IPS-18c (cell line): ENCODE data around the gene APOL1.
"Not testable (repeated sequence)": the region's sequence is repeated elsewhere in the genome, so short reads cannot be mapped to it uniquely, and the experiment has no call there.

Experiments
- H3K4me3 ChIP-seq: 2 replicates; pipeline ENCODE4 v1.7.0; 2013; ENCODE audit warnings: low read depth, mild to moderate bottlenecking, low read length, moderate library complexity; ENCODE audit not compliant: insufficient read depth
- H3K9me3 ChIP-seq: one replicate; pipeline ENCODE4 v1.6.1; 2013; ENCODE audit warnings: mild to moderate bottlenecking, low read length, moderate library complexity; ENCODE audit not compliant: control insufficient read depth, insufficient read depth

APOL1 gene

DNA sequence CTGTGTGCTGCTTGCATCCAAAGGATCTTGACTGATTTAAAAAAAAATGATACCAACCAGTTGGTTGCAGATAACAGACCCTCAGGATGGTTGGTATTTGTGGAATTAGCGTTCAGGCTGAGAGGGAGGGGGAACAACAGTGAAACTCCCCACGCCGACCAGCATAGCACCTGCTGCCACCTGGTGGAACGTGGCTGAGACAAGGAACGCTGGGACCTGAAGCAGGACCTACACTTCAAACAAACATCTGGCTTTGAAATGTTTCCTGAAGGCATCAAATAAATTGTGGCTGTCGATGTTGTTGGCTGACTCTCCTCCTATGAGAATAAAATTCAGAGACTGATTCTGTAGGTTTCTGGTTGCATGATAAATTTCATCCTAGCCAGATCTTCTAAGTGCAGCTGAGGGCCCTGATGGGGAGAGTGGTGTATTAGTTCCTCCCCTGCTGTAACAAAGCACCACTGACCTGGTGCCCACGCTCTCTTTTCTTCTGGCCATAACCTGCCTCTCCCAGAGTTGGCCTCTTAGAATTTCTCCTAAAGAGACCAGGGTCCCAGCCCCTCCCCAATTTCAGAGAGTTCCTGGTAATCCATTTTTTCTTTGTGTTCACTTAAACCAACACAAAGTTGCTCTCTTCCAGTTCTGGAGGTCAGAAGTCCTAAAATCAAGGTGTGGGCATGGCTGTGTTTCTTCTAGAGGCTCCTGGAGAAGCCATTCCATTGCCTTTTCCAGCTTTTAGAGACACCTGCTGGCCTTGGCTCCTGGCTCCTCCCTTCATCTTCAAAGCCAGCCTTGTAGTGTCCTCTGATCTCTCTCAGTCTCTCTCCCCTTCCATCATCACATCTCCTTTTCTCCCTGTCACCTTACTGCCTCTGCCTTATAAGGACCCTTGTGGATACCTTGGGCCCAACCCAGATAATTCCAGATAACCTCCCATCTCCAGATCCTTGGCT lies 30.9 kb upstream of the APOL1 start:
- no peaks in the 10 kb centered on the region for H3K9me3 ChIP-seq
- no peak overlapping the region for H3K4me3 ChIP-seq

DNA sequence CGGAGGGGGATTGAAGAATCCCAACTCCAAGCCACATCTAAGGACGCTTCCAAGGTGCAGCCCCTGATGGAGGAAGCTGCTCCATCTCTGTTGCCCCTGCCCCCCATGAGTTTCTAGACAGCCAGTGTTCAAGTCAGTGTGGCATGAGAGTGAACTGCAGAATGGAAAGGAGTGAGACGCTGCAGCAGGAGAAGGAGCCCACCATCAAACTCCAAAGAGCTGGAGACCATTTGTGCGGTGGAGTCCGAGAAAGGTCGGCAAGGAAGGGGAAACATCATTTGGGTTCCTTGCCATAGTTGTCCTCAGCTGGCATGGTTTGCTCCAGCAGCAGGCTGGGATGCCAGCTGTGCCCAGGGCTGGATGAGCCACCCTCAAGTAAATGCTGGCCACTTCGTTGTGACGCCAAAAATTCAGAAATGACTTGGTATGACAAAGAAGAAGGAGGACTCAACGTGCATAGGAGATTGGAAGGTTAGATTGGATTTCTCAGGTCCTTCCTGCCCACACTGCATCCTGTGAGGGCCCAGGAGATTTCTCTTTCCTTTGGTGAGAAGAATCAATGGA lies 30.0 kb upstream of the APOL1 start:
- Histone ChIP-seq H3K4me3 (no peak overlapping the region), H3K9me3 (no peaks in the 10 kb centered on the region)

DNA sequence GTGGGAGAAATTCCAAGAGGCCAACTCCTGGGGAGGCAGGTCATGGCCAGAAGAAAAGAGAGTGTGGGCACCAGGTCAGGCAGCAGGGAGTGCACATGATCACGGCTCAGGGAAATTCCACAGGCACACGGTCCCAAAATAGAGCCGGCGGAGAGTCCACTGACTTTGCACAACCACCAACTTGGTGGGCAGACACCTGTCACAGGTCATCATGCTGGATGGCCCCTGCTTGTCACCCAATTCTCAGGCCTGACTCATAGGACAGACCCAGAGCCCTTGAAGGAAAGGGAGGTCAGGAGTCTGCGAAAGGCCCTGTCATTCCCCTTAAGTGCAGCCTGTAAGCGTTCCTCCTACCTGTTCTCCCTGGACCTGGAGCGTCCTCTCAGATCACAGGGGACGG lies 29.4 kb upstream of the APOL1 start:
- Histone ChIP-seq H3K4me3 (no peak overlapping the region), H3K9me3 (no peaks in the 10 kb centered on the region)

DNA sequence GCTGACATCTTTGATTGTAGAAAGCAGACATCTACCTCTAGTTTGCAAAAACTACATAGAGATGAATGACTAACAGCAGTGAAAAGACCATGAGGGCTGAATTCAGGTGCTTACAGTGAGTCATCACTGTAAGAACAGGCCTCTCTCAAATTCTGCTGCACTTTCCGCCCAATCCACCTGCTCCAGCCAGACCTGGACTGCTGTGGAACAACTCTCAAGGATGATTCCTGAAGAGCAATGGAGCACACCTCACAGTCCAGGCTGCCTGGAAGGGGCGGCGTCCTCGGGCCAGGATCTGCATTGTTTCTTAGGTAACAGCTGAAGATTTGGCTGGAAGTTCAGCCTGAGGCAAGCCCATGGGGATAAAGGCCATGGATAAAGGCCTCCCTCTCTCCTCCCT lies 28.7 kb upstream of the APOL1 start:
- H3K4me3 ChIP-seq: no peak overlapping the region

DNA sequence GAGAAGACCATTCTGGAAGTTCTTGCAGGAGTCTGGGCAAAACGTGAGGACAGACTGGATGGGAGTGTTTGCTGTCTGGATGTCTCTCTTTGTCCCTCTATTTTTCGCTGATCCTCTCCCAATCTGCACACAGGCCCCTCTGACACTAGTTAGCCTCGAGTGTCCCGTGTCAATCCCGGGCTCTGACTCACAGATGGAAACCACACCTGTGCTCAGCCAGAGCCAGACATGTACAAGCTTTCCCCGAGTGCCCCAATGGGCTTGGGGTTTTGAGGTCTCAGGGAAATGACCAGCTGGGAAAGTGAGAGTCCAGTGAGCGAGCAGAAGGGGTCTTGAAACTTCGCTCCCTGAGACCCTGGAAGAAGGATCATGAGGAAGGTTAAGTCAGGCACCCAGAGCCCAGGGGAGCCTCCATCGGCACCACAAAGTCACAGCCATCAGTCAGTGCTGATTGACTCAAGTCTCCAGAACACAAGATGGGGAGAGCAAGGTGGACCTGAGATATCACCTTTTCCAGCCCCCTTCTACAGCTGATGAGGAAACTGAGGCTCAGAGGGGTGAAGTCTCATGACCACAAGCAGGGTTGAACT lies 27.5 kb upstream of the APOL1 start:
- Histone ChIP-seq H3K9me3 (no peaks in the 10 kb centered on the region), H3K4me3 (no peak overlapping the region)

More for the DNA sequence above, 28.7 kb upstream of the APOL1 start:
- H3K9me3 ChIP-seq: no peaks in the 10 kb centered on the region

DNA sequence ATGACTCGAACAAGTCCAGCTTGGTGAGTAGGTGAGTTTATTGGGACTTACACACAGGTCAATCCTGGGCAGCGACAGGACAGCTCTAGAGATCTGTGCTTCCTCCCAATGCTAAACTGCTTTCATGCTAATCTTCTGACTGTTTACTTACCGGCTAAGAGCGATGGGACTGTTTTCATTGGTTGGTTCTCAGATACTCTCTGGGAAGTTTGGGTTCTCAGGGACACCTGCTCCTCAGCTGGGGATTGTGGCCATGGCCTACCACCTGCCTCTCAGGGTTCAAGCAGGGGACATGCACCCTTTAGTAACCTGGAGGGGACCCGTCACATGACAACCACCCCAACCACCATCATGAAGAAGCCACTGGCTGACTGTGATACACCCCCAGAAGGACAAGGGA lies 26.7 kb upstream of the APOL1 start:
- no peaks in the 10 kb centered on the region for H3K9me3 ChIP-seq
- no peak overlapping the region for H3K4me3 ChIP-seq

DNA sequence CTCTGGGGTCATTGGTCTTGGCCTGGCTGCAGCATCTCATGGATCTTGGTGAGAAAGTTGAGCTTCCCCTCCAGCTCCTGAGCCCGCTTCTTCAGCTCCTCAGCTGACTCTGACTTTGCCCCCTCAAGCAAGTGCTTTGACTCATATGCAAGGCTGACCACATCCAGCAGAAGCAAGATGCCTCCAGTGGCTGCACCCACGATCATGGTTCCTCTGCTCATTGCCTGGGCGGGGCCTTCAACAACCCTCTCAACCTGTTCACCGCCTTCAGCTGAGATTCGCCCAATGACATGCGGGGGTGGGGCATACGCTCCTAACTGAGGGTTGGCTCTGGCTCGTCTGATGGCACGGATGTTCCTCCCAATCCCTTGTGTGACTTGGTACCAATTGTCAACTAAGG lies 25.5 kb upstream of the APOL1 start:
- Histone ChIP-seq H3K9me3 (no peaks in the 10 kb centered on the region), H3K4me3 (no peak overlapping the region)

DNA sequence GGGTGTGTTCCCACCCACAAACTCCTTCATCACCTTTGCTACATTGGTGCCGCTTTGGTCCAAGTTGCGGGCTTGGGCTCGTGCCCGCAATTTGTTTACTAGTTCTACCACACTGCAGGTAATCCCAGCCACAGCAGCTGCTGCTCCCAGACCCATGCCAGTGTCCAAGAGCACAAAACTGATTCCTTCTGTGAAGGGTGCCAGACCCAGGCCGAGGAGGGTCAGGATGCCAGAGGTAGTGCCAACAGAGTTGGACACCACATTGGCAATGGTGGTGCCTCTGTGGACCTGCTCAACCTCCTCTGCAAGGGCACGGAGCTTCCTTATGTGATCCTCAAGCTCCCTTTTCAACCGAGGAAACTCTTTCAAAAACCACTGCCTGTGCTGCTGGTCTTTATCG lies 25.1 kb upstream of the APOL1 start:
- no peaks in the 10 kb centered on the region for H3K9me3 ChIP-seq
- no peak overlapping the region for H3K4me3 ChIP-seq

DNA sequence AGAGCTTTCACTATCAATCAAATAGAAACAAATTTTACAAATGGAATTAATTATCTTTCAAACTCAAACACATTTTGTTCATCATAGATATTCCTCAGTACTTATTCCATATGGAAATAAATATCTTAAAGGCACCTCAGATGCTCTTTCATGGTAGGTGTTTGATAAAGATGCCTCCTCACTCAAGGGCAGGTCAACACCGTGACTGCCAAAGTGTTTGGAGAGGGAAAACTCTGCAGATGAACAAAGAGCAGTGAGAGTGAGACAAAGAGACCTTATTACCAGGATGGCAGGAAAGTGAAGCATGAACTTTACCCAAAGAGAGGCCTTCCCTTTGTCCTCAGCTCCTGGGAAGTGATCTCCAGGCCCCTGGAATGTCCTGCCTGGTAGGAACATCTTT lies 24.6 kb upstream of the APOL1 start:
- not testable (repeated sequence) for H3K9me3 ChIP-seq

DNA sequence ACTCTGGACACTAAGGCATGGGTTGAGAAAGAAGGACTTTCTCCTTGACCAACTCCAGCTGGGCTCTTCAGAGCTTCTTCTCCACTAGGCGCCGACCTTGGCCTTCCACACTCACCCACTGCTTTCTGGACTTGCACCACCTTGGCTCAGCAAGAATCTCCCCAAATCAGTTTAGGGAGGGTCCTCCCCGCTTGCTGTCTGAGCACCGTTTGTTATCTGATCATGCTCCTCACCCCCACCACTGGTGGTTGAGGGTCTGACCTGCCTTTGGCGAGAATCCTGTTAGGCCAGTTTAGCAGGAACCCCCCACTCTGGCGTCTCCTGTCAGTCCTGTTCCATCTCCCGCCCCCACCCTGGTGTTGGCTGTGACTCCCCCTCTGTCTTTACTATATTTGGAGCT lies 24.0 kb upstream of the APOL1 start:
- Histone ChIP-seq H3K9me3 (no peaks in the 10 kb centered on the region), H3K4me3 (no peak overlapping the region)

More for the DNA sequence above, 24.6 kb upstream of the APOL1 start:
- H3K4me3 ChIP-seq: not testable (repeated sequence)

DNA sequence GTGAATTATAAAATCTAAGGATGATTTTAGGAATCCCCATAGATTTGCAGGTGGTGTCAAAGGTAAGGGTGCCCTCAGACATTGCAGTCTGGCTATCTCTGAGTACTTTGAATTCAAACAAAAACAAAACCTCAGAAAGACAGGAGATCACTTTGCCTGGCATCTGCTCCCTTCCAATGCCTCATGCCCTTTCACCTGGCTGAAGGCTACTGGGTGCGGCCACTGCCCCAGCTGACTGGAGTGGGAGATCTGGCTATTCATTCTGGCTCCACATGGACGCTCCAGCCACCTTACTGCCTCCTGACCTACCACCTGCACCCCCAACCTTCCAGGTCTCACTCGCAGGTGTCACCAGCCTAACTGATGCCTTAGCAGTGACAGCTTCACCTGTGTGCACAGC lies 23.3 kb upstream of the APOL1 start:
- H3K4me3 ChIP-seq, H3K9me3 ChIP-seq: not testable (repeated sequence)

DNA sequence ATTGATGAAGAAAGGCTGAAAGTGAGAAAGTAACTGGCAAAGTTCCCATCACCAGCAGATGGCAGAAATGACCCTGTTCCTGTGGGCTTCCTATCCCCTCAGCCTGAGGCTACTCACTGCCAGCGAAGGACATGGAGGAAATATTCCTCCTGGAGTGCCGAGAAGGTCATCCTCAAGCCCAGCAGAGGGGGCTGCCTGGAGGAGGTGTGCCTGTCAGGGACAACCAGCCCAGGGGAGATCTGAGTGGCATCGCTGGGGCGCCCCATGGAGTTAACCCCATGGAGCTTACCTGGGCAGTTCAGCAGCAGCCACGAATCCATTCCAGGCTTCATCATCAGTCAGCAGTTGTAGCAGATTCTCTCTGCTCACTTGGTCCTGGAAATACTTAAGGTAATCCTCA lies 21.9 kb upstream of the APOL1 start:
- not testable (repeated sequence) for H3K9me3 ChIP-seq

DNA sequence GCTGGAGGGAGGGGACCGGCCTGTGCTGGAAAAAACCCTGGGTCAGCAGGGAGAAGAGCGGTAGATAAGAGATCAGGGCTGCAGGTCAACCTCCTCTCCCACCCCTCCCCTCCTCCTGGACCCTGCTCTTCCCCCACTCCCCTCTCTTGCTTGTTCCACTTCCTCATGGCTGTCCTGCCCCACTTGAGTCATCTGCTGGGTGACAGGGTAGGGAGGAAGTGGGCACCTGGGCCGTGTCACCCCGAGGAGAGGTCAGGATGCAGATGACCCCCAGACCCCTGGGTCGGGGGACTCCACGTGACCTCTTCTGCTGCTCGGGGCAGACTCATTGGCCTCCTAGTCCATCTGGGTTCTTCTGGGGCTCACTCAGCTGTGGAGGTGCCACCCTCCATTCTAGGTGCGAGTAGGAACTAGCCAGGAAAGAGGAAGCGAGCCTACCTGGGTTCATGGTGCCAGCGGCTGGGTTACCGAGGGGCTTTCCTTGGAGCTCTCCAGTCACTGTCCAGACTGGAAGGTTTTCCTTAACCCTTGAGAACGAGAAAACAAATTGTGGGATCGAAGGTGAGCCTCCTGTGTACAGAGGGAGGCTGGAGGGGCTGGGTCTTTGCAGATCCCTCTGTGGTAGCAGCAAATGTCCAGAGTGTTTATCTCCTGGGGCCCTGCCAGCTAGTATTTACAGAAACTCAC lies 20.1 kb upstream of the APOL1 start:
- H3K4me3 ChIP-seq: no peak overlapping the region
- H3K9me3 ChIP-seq: no peaks in the 10 kb centered on the region

More for the DNA sequence above, 21.9 kb upstream of the APOL1 start:
- not testable (repeated sequence) for H3K4me3 ChIP-seq

DNA sequence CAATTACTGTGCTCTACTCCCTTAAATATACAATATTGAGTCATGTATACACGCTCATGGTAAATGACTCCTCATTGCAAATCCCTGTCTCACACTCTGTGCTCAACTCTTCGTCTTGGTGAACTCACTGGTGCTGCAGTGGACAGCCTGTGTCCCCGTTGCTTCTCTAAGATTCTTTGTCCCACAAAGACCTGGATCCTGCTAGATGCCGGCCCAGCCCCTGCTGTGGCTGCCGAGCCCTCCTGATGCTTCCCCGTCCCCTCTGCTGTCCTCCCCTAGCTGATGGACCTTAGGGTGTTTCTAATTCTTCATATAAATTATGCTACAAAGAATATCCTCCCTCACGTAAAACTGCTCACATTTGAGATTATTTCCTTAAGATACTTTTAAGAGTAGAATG lies 19.1 kb upstream of the APOL1 start:
- Histone ChIP-seq H3K4me3 (no peak overlapping the region), H3K9me3 (no peaks in the 10 kb centered on the region)

DNA sequence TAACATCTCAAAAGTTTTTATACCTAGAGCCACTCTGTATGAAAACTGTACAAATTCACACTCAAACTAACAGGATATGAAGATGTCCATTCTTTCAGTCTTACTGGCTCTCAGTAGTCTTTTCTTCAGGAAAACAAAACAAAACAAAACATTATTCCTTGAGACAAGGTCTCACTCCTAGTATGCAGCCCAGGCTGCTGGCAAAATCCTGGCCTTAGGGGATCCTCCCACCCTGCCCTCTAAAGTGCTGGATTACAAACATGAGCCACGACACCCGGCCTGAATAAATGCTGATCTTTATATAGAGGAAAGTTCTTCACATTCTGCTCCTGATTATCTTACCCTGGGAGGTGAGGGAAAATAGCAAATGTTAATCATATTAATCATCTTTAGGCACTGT lies 18.7 kb upstream of the APOL1 start:
- H3K9me3 ChIP-seq: no peaks in the 10 kb centered on the region
- no peak overlapping the region for H3K4me3 ChIP-seq

DNA sequence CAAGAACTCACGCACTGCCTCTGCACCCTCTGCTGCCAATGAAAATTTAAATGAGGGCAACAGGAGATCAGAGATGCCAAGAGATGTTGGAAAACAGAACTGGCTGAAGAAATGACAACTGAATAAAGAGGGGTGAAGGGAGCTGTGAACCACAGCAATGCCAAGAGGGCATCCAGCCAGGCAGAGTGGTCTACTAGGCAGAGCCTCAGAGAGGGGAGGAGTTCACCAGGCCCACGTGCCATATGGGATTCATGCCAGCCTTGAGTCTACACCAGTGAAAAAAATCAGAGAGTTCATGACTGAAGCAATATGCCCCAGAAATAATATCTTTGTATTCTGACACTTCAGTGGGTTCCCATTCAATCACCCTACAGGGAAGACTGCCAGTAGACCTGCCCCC lies 18.0 kb upstream of the APOL1 start:
- Histone ChIP-seq H3K4me3 (no peak overlapping the region), H3K9me3 (no peaks in the 10 kb centered on the region)

DNA sequence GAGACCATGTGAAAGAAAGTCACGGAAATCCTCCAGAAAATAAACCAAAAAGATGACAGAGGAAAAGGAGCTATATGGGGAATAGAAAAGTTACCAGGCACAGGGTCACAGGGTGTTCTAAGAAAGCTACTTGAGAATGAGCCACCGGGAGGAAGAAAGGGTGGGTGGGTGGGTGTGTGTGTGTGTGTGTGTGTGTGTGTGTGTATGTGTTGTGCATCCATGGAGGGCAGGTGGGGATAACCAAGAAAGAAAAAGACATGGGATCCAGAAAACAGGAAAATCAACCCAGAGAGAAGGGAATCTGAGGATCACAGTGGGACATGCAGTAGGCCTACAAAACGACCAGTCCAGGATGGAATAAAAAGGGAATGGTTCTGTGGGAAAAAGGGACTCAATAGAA lies 17.3 kb upstream of the APOL1 start:
- Histone ChIP-seq H3K9me3 (no peaks in the 10 kb centered on the region), H3K4me3 (no peak overlapping the region)
